PC-9 (cell line): ENCODE measurements around the gene PITPNB.

ENCODE experiments used
- EZH2 ChIP-seq: fragments of 200-600 bp; sonication (generic); IDR thresholded peaks from 2 replicates; pipeline ENCODE4 v1.8.0; 2017; ENCODE audit warnings: antibody characterized with exemption, low read depth
- TF ChIP-seq, protein P1 (sequence below): fragments of 200-600 bp; sonication (generic); conservative IDR thresholded peaks from 2 replicates; pipeline ENCODE4 v1.6.1; 2017; ENCODE audit warnings: mixed run types, antibody characterized with exemption, mild to moderate bottlenecking, moderate library complexity

DNA sequence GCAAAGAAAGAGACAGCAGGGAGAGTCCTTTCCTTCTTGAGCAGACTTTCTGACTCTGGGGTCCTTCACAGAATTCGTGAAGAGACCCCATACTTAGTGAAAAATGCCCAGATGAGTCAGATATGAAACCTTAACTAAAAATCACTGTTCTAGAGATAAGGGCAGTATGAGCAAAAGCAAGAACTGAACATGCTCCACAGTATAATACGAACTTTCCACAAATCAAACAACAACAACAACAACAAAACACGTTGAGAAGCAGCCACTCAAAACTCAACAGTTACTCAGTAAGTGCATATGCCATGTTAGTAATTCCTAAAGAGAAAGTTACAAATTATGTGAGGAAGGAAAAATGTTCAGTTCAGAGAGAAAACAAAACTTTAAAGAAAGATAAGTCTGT lies 44.3 kb downstream of the PITPNB start:
- TF ChIP-seq, protein P1, sequence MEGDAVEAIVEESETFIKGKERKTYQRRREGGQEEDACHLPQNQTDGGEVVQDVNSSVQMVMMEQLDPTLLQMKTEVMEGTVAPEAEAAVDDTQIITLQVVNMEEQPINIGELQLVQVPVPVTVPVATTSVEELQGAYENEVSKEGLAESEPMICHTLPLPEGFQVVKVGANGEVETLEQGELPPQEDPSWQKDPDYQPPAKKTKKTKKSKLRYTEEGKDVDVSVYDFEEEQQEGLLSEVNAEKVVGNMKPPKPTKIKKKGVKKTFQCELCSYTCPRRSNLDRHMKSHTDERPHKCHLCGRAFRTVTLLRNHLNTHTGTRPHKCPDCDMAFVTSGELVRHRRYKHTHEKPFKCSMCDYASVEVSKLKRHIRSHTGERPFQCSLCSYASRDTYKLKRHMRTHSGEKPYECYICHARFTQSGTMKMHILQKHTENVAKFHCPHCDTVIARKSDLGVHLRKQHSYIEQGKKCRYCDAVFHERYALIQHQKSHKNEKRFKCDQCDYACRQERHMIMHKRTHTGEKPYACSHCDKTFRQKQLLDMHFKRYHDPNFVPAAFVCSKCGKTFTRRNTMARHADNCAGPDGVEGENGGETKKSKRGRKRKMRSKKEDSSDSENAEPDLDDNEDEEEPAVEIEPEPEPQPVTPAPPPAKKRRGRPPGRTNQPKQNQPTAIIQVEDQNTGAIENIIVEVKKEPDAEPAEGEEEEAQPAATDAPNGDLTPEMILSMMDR = no peak
- TF ChIP-seq EZH2 = no peak
